Astrocyte (in vitro differentiated cells and primary cell): ENCODE results near the gene PAMR1.

ENCODE experiments used
- CTCF ChIP-seq: IDR thresholded peaks from 2 replicates; pipeline ENCODE4 v1.5.1; 2011; ENCODE audit warnings: low read depth, mild to moderate bottlenecking, inconsistent platforms, low read length, moderate library complexity; ENCODE audit not compliant: insufficient read depth
- EZH2 ChIP-seq: IDR thresholded peaks from 2 replicates; pipeline ENCODE4 v1.6.1; 2012; ENCODE audit warnings: mild to moderate bottlenecking, low read length, inconsistent platforms; ENCODE audit not compliant: insufficient read depth

GRCh38 chr11:35526370-35526792 lies 965 bp upstream of the PAMR1 start:
- no peak for TF ChIP-seq CTCF
- TF ChIP-seq EZH2, result no peak
